SU-DHL-6 (cell line): ENCODE results near the gene SORCS2.

ENCODE experiments used
- EZH2phosphoT487 ChIP-seq: fragments of 200-600 bp; sonication (generic), shearing (Covaris generic); conservative IDR thresholded peaks from 2 replicates; pipeline ENCODE4 v1.6.1; 2018; ENCODE audit warnings: mild to moderate bottlenecking, antibody characterized with exemption, low read length, moderate library complexity, mixed read lengths
- TF ChIP-seq, protein P1 (sequence below): fragments of 200-600 bp; sonication (generic); IDR thresholded peaks from one replicate; pipeline ENCODE4 v1.5.1; 2017; ENCODE audit warnings: antibody characterized with exemption, mild to moderate bottlenecking, low read length, moderate library complexity; ENCODE audit not compliant: insufficient read depth, poor library complexity, severe bottlenecking

DNA sequence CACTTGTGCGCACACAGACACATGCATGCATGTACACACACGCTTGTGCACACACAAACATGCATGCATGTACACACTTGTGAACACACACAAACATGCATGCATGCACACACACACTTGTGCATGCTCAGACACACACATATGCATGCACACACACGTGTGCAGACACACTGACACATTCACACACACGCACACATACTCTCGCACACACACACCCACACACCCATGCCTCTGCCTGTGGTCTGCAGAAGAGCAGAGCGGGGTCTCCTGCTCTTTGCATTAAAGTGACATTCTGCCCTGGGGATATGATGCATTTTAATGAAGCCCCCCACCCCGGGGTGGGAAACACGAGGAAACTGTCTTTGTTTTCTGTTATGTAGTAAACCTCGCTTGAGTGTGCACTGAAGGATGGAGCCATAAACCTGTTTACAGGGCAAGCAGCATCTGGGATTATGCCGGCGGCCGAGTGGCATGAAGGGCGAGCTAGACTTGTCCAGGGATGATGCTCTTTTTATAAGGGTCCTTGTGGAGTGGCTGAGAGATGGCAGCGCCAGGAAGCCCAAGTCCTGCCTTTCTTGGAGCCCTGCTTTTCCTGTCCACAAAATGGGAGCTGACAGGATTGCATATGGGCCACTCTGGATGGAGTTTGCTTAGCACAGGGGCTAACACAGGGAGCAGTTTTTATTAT lies 224.6 kb downstream of the SORCS2 start:
- TF ChIP-seq, protein P1, sequence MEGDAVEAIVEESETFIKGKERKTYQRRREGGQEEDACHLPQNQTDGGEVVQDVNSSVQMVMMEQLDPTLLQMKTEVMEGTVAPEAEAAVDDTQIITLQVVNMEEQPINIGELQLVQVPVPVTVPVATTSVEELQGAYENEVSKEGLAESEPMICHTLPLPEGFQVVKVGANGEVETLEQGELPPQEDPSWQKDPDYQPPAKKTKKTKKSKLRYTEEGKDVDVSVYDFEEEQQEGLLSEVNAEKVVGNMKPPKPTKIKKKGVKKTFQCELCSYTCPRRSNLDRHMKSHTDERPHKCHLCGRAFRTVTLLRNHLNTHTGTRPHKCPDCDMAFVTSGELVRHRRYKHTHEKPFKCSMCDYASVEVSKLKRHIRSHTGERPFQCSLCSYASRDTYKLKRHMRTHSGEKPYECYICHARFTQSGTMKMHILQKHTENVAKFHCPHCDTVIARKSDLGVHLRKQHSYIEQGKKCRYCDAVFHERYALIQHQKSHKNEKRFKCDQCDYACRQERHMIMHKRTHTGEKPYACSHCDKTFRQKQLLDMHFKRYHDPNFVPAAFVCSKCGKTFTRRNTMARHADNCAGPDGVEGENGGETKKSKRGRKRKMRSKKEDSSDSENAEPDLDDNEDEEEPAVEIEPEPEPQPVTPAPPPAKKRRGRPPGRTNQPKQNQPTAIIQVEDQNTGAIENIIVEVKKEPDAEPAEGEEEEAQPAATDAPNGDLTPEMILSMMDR, result no peak
- TF ChIP-seq EZH2phosphoT487, result no peak
